GM23248 (cell line): ENCODE measurements around the gene CRLF2. TPM values are rescaled to one million over a fixed set of nuclear protein-coding genes. Genes with fewer than 3 reads are reported as not detected.
"Not testable (repeated sequence)": the region's sequence is repeated elsewhere in the genome, so short reads cannot be mapped to it uniquely, and the experiment has no call there.

Experiments
- DNase-seq: peaks from one replicate; pipeline ENCODE4 v3.0.0-alpha.2; 2015
- H2AFZ ChIP-seq: fragments of 200-600 bp; sonication (generic); 2 replicates; pipeline ENCODE4 v1.6.1; 2016; ENCODE audit warnings: antibody characterized with exemption
- H3F3A ChIP-seq: fragments of 200-600 bp; sonication (generic); 2 replicates; pipeline ENCODE4 v1.6.1; 2016; ENCODE audit warnings: mild to moderate bottlenecking, antibody characterized with exemption, mixed run types; ENCODE audit not compliant: insufficient read depth
- H3K27ac ChIP-seq: fragments of 200-600 bp; sonication (generic); 2 replicates; pipeline ENCODE4 v1.5.1; 2016; ENCODE audit warnings: mild to moderate bottlenecking
- H3K27me3 ChIP-seq: fragments of 200-600 bp; sonication (generic); replicated peaks from 2 replicates; pipeline ENCODE4 v1.6.1; 2016; ENCODE audit warnings: mild to moderate bottlenecking; ENCODE audit not compliant: insufficient read depth
- H3K36me3 ChIP-seq: fragments of 200-600 bp; sonication (generic); 2 replicates; pipeline ENCODE4 v1.6.1; 2016; ENCODE audit warnings: low read depth, mild to moderate bottlenecking
- H3K4me1 ChIP-seq: fragments of 200-600 bp; sonication (generic); 2 replicates; pipeline ENCODE4 v1.6.1; 2016; ENCODE audit warnings: mild to moderate bottlenecking; ENCODE audit not compliant: insufficient read depth
- H3K4me2 ChIP-seq: fragments of 200-600 bp; sonication (generic); one replicate; pipeline ENCODE4 v1.6.1; 2016; ENCODE audit warnings: mild to moderate bottlenecking; ENCODE audit not compliant: unreplicated experiment
- H3K4me3 ChIP-seq: fragments of 200-600 bp; sonication (generic); 2 replicates; pipeline ENCODE4 v1.5.1; 2016; ENCODE audit warnings: mild to moderate bottlenecking
- H3K79me2 ChIP-seq: fragments of 200-600 bp; sonication (generic); 2 replicates; pipeline ENCODE4 v1.6.1; 2016; ENCODE audit warnings: mild to moderate bottlenecking; ENCODE audit not compliant: insufficient read depth
- H3K9ac ChIP-seq: fragments of 200-600 bp; sonication (generic); 2 replicates; pipeline ENCODE4 v1.6.1; 2016; ENCODE audit warnings: mild to moderate bottlenecking
- H3K9me2 ChIP-seq: fragments of 200-600 bp; sonication (generic); 2 replicates; pipeline ENCODE4 v1.6.1; 2016; ENCODE audit warnings: mixed run types, mild to moderate bottlenecking, moderate library complexity; ENCODE audit not compliant: insufficient read depth
- H3K9me3 ChIP-seq: fragments of 200-600 bp; sonication (generic); one replicate; pipeline ENCODE4 v1.6.1; 2017; ENCODE audit warnings: low read depth
- H4K20me1 ChIP-seq: fragments of 200-600 bp; sonication (generic); 2 replicates; pipeline ENCODE4 v1.6.0; 2016; ENCODE audit not compliant: insufficient read depth
- EZH2 ChIP-seq: fragments of 200-600 bp; sonication (generic); IDR thresholded peaks from 2 replicates; pipeline ENCODE4 v1.6.1; 2018; ENCODE audit warnings: antibody characterized with exemption, mild to moderate bottlenecking; ENCODE audit not compliant: insufficient read depth, poor library complexity, severe bottlenecking
- EZH2phosphoT487 ChIP-seq: fragments of 200-600 bp; sonication (generic); IDR thresholded peaks from 2 replicates; pipeline ENCODE4 v1.6.1; 2018; ENCODE audit warnings: antibody characterized with exemption, moderate library complexity, mild to moderate bottlenecking, low read depth; ENCODE audit not compliant: insufficient read depth
- WGBS, 2 experiments: methylation state at CpG; one replicate each; pipeline ENCODE4 v1.1.6; 2015 to 2017; ENCODE audit warnings: low lambda C conversion rate in 2 of 2, low coverage in 1 of 2; ENCODE audit errors: missing lambda C conversion rate in 2 of 2; 5-methylcytosine and 5-hydroxymethylcytosine counted together
- in situ Hi-C: fragments of 300-500 bp; cut with MboI; formaldehyde crosslinking; loops from 2 replicates; pipeline ENCODE4 v1.15.0; 2020
- polyA plus RNA-seq: library from polyadenylated mRNA; unstranded; fragments of >200 nt; fragmentation: Nextera tagmentation; extraction: Ambion mirVana; gene quantifications from 2 replicates; pipeline ENCODE4 v1.2.1, GENCODE V29; 2016
- total RNA-seq: library from RNA; depleted of rRNA; stranded (reverse); fragments of >200 nt; shearing (Covaris generic); gene quantifications from 2 replicates; pipeline ENCODE4 v1.2.3, GENCODE V29; 2014

CRLF2 gene
- total and polyA plus RNA-seq, 2 experiments from 2014 or later: not detected

- no peaks in the 10 kb centered on the region for H3K36me3 ChIP-seq
- no peaks in the 10 kb centered on the region for H3K9me3 ChIP-seq
- no peak overlapping the region for H3K4me3 ChIP-seq
- in situ Hi-C loops: no loop called here
- no peak overlapping the region for H3K9ac ChIP-seq
- no peak overlapping the region for H2AFZ ChIP-seq
- TF ChIP-seq EZH2phosphoT487 (no peak), EZH2 (no peak)
- no peaks in the 10 kb centered on the region for H4K20me1 ChIP-seq
- no peak for DNase-seq
- no peaks in the 10 kb centered on the region for H3F3A ChIP-seq
- no peaks in the 10 kb centered on the region for H3K4me1 ChIP-seq
- no peak overlapping the region for H3K4me2 ChIP-seq
- H3K27ac ChIP-seq: no peak overlapping the region
- no peaks in the 10 kb centered on the region for H3K27me3 ChIP-seq
- no peaks in the 10 kb centered on the region for H3K9me2 ChIP-seq
- H3K79me2 ChIP-seq: no peaks in the 10 kb centered on the region
- WGBS, 2 experiments: 28 to 42% methylated on average over 10 of the region's 10 CpGs
Measured at GRCh38 chrX:1162119-1162916, 50.1 kb downstream of the CRLF2 start.

- H3K4me1 ChIP-seq: no peaks in the 10 kb centered on the region
- DNase-seq: no peak
- H2AFZ ChIP-seq: no peak overlapping the region
- no peaks in the 10 kb centered on the region for H3K79me2 ChIP-seq
- no peaks in the 10 kb centered on the region for H3K9me3 ChIP-seq
- no peaks in the 10 kb centered on the region for H3F3A ChIP-seq
- no peaks in the 10 kb centered on the region for H3K36me3 ChIP-seq
- H3K9ac ChIP-seq: no peak overlapping the region
- no peak overlapping the region for H3K4me3 ChIP-seq
- H3K9me2 ChIP-seq: no peaks in the 10 kb centered on the region
- in situ Hi-C loops: no loop called here
- no peak overlapping the region for H3K4me2 ChIP-seq
- TF ChIP-seq EZH2: no peak
- no peak for TF ChIP-seq EZH2phosphoT487
- no peaks in the 10 kb centered on the region for H3K27me3 ChIP-seq
- no peak overlapping the region for H3K27ac ChIP-seq
- H4K20me1 ChIP-seq: no peaks in the 10 kb centered on the region
Measured at GRCh38 chrX:1159548-1159947, 52.9 kb downstream of the CRLF2 start.

- H2AFZ ChIP-seq, H3K9me2 ChIP-seq, H3K36me3 ChIP-seq, H3K79me2 ChIP-seq, H3K9me3 ChIP-seq, H3F3A ChIP-seq, DNase-seq, H3K4me1 ChIP-seq, H4K20me1 ChIP-seq, H3K27me3 ChIP-seq, H3K4me3 ChIP-seq, H3K4me2 ChIP-seq, H3K9ac ChIP-seq, in situ Hi-C loops, H3K27ac ChIP-seq: not testable (repeated sequence)
- 56 to 59% methylated on average over 22 to 24 of the region's 24 CpGs for WGBS, 2 experiments
Measured at GRCh38 chrX:1156681-1157455, 55.6 kb downstream of the CRLF2 start.

DNA sequence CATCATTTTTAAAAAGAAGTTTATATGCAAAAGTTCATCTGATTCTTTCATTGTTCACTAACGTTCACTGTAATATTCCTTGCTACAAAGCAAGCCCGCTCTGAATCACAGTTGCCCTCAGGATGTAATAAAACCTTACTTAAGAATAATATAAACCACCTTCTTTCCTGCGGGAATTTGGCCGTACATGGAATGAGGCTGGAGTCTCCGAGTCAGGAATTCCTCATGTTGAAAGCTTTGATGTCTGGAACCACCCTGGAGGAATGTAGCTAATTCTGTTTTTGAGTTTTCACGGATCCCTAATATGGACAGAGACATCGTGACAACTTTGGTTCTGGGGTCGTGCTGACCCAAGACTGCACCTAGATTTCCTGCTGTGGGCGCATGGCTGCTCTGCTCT, 58.5 kb downstream of the CRLF2 start:
- no peaks in the 10 kb centered on the region for H3K9me2 ChIP-seq
- no peaks in the 10 kb centered on the region for H3F3A ChIP-seq
- no peaks in the 10 kb centered on the region for H3K27me3 ChIP-seq
- H3K36me3 ChIP-seq: no peaks in the 10 kb centered on the region
- WGBS, 2 experiments: 4 to 8% methylated on average over 6 to 9 of the region's 9 CpGs
- DNase-seq: no peak
- H3K4me3 ChIP-seq: no peak overlapping the region
- H3K4me1 ChIP-seq: no peaks in the 10 kb centered on the region
- no peak overlapping the region for H3K9ac ChIP-seq
- H3K4me2 ChIP-seq: no peak overlapping the region
- H3K79me2 ChIP-seq: no peaks in the 10 kb centered on the region
- in situ Hi-C loops: no loop called here
- TF ChIP-seq EZH2phosphoT487 (no peak), EZH2 (no peak)
- H3K9me3 ChIP-seq: no peaks in the 10 kb centered on the region
- H4K20me1 ChIP-seq: no peaks in the 10 kb centered on the region
- H2AFZ ChIP-seq: no peak overlapping the region
- no peak overlapping the region for H3K27ac ChIP-seq
